ENCODE results near the gene CNTRL. TPM values are rescaled to one million over a fixed set of nuclear protein-coding genes. Genes with fewer than 3 reads are reported as not detected.
A peak's percentile ranks its signal among the peaks of the same experiment; 100 is the strongest.

Gene CNTRL
- polyA plus RNA-seq, 1 experiment: 3.6 TPM

DNA sequence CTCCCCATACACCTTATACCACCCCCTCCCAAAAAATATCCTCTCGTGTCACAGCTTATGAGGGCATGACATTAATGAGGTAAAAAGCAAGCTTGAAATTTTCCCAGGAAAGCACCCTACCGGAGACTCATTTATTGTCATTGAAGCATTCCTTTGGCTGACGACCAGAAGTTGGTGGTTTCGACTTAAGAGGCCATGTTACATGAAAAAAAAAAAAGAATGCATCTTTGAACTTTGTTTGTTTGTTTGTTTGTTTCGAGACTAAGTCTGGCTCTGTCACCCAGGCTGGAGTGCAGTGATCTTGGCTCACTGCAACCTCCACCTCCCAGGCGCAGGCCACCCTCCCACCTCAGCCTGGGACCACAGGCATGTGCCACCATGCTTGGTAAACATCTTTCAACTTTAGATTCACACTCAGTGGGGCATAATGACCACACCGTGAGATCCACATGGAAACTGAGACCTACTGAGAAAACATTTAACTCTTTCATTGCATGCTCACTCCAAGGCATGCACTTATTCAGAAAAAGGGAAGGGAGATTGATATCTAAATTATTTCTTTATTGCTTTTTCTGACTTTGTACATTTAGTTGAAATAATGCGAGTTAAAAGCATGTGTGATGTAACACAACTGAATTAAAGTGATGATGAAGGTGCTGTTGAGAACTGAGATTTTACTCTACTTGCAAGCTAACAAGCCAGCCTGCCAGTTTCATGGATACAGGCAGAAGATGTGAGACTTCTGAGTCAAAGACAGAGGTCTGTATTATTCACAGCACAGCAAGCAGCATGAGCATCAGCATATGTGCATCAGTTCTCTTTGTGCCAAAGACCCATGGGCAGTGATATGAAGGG is 132.0 kb downstream of the CNTRL start:
- H3K36me3 ChIP-seq (ENCODE audit: control insufficient read depth, insufficient read depth, low read length): no peaks in the 10 kb centered on the region
- TF ChIP-seq, protein P1, sequence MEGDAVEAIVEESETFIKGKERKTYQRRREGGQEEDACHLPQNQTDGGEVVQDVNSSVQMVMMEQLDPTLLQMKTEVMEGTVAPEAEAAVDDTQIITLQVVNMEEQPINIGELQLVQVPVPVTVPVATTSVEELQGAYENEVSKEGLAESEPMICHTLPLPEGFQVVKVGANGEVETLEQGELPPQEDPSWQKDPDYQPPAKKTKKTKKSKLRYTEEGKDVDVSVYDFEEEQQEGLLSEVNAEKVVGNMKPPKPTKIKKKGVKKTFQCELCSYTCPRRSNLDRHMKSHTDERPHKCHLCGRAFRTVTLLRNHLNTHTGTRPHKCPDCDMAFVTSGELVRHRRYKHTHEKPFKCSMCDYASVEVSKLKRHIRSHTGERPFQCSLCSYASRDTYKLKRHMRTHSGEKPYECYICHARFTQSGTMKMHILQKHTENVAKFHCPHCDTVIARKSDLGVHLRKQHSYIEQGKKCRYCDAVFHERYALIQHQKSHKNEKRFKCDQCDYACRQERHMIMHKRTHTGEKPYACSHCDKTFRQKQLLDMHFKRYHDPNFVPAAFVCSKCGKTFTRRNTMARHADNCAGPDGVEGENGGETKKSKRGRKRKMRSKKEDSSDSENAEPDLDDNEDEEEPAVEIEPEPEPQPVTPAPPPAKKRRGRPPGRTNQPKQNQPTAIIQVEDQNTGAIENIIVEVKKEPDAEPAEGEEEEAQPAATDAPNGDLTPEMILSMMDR (IDR thresholded peaks at IDR 0.05; ENCODE audit: insufficient read depth, low read depth, low read length): no peak
- ChIA-PET POLR2A (no interaction called here), CTCF (interaction anchor here (1.0 kb wide), 1 partner anchor 192 kb away, joined by 3 read pairs; no protein-coding TSS in a partner anchor)
- no peak overlapping the region for H3K4me3 ChIP-seq (ENCODE audit: low read depth, low read length)
- no peaks in the 10 kb centered on the region for H3K27me3 ChIP-seq (ENCODE audit: control insufficient read depth, insufficient read depth, low read length)
- DNase-seq (ENCODE audit: low read depth): no peak

DNA sequence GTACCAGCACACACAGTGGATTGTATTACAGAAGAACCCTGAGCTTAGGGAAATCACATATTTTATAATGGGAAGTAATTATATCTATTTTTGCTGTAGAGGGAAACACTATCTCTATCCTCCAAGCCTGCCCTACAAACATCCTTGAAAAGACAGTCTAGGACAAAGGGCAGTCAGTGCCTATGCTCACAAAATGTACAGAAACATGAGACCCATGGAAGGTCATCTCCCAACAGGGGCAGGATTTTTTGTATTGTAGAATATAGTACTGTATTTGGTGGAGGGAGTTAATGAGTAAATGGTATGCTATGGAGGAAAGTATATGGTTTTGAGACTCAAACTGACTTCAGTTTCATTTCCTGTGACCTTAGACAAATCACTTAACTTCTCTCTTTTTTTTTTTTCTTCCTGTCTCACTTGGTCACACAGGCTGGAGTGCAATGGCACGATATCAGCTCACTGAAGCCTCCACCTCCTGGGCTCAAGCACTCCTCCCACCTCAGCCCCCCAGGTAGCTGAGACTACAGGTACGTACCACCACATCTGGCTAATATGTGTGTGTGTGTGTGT is 132.7 kb downstream of the CNTRL start:
- no peak overlapping the region for H3K4me3 ChIP-seq (ENCODE audit: low read depth, low read length)
- POLR2A ChIA-PET: no interaction called here
- no peaks in the 10 kb centered on the region for H3K36me3 ChIP-seq (ENCODE audit: control insufficient read depth, insufficient read depth, low read length)
- H3K27me3 ChIP-seq (ENCODE audit: control insufficient read depth, insufficient read depth, low read length): no peaks in the 10 kb centered on the region
- TF ChIP-seq, protein P1 (IDR thresholded peaks at IDR 0.05; ENCODE audit: insufficient read depth, low read depth, low read length): no peak
- DNase-seq (ENCODE audit: low read depth): no peak
- CTCF ChIA-PET: interaction anchor here (1.1 kb wide), 1 partner anchor 112 kb away, joined by 4 read pairs; no protein-coding TSS in a partner anchor

DNA sequence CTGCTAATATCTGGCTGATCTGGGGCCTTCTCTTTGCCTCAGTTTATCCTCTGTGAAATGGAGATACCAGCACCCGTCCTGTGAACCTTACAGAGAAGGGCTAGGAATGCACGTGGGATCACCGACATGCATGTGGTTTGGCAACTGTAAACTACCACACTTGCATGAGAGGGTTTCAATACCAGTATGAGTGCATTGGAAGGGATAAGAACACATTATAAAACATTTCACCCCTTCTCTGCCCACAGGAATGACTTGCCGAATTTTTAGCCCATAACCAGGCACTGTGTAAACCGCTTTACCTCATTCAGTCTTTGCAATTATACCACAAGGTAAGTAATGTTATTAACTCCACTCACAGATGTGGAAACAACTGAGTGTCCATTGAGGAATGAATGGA is 135.8 kb downstream of the CNTRL start:
- POLR2A ChIA-PET: no interaction called here
- CTCF ChIA-PET: interaction anchor here (0.8 to 1.8 kb wide), 3 partner anchors 9 to 190 kb away, joined by 3 to 4 read pairs (median 3); partner anchors contain the start of gene RAB14
- Histone ChIP-seq H3K27me3 (ENCODE audit: control insufficient read depth, insufficient read depth, low read length) (no peaks in the 10 kb centered on the region), H3K36me3 (ENCODE audit: control insufficient read depth, insufficient read depth, low read length) (no peaks in the 10 kb centered on the region), H3K4me3 (ENCODE audit: low read depth, low read length) (no peak overlapping the region)
- no peak for DNase-seq (ENCODE audit: low read depth)
- TF ChIP-seq, protein P1 (IDR thresholded peaks at IDR 0.05; ENCODE audit: insufficient read depth, low read depth, low read length): no peak

DNA sequence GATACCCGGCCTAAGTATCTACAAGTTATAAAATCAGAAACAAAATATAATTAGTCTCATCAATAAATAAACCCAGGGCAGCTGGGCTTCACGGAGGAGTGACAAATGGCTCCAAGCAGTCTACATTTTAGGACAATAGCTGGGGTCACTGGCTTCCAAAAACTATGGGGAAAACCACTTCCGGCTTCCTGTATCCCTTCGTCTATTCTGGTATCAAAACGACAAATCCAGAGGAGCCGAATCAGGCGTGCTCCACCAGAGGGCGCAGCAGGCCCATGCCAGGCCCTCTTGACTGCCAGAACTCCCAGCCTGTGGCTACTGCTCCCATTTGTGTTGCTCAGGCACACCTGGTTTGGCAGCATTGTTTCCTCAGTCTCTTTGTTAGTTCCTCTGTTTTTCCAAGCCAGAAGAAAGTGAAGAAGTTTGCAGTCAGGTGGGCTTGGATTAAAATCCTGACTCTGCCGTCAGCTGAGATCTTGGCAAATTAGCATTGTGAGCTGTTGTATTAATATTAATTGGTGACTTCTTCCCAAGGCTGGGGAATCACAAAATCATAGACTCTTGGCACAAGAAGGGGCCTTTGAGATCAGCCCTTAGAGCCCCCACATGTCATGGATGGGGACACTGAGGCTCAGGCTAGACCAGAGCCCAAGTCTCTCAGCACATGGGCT is 138.5 kb downstream of the CNTRL start:
- Histone ChIP-seq H3K4me3 (ENCODE audit: low read depth, low read length) (no peak overlapping the region), H3K36me3 (ENCODE audit: control insufficient read depth, insufficient read depth, low read length) (no peaks in the 10 kb centered on the region), H3K27me3 (ENCODE audit: control insufficient read depth, insufficient read depth, low read length) (no peaks in the 10 kb centered on the region)
- ChIA-PET CTCF (interaction anchor here (0.7 to 5.7 kb wide), 45 partner anchors 8 to 227 kb away, joined by 3 to 89 read pairs (median 6); partner anchors contain the start of genes GSN and RAB14), POLR2A (interaction anchor here (0.6 kb wide), 3 partner anchors 80 to 269 kb away, joined by 3 to 4 read pairs (median 3); no protein-coding TSS in a partner anchor)
- peak; percentile 34 for DNase-seq (ENCODE audit: low read depth)
- TF ChIP-seq, protein P1 (IDR thresholded peaks at IDR 0.05; ENCODE audit: insufficient read depth, low read depth, low read length): peak; percentile 96

DNA sequence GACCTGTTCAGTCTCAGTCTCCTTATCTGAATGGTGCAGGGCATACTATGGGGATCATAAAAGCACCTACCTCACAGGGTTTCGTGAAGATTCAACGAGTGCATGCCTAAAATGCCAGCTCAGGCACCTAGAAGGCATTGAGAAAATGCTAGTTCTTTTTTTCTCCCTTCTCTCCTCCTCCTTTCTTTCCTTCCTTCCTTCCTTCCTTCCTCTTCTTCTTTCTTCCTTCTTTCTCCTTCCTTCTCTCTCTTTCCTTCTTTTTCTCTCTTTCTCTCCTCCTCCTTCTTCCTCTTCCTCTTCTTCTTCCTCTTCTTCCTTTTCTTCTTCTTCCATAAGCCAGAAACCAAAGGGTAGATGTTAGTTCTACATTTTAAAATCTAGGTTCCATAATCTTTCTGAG is 139.2 kb downstream of the CNTRL start:
- TF ChIP-seq, protein P1 (IDR thresholded peaks at IDR 0.05; ENCODE audit: insufficient read depth, low read depth, low read length): no peak
- Histone ChIP-seq H3K4me3 (ENCODE audit: low read depth, low read length) (no peak overlapping the region), H3K36me3 (ENCODE audit: control insufficient read depth, insufficient read depth, low read length) (no peaks in the 10 kb centered on the region), H3K27me3 (ENCODE audit: control insufficient read depth, insufficient read depth, low read length) (no peaks in the 10 kb centered on the region)
- POLR2A ChIA-PET: no interaction called here
- DNase-seq (ENCODE audit: low read depth): no peak
- CTCF ChIA-PET: interaction anchor here (0.7 to 5.7 kb wide), 35 partner anchors 7 to 226 kb away, joined by 3 to 89 read pairs (median 8); partner anchors contain the start of genes GSN and RAB14

All from BJ (cell line).